ENCODE results near the gene NLN. TPM values are rescaled to one million over a fixed set of nuclear protein-coding genes. Genes with fewer than 3 reads are reported as not detected.
"Not testable (repeated sequence)": the region's sequence is repeated elsewhere in the genome, so short reads cannot be mapped to it uniquely, and the experiment has no call there.

The NLN gene
- total RNA-seq, 3 donors from 2014 or later: 12.8 to 15.7 (median 14.9) TPM

GRCh38 chr5:65835191-65835590 is 113.2 kb downstream of the NLN start:
- no peaks in the 10 kb centered on the region for H3K4me1 ChIP-seq
- intact Hi-C loops (cut with DNase I; ENCODE audit: low total_unique reads): no loop called here
- no peak for DNase-seq (ENCODE audit: low spot score in 2 of 2)
- no peak overlapping the region for H3K27ac ChIP-seq
- H3K4me3 ChIP-seq: no peak overlapping the region
- no peaks in the 10 kb centered on the region for H3K27me3 ChIP-seq
- H3K36me3 ChIP-seq: no peaks in the 10 kb centered on the region
- TF ChIP-seq POLR2AphosphoS5 (IDR thresholded peaks at IDR 0.05): no peak
- TF ChIP-seq POLR2A (IDR thresholded peaks at IDR 0.05): no peak
- TF ChIP-seq CTCF (IDR thresholded peaks at IDR 0.05): no peak
- no peaks in the 10 kb centered on the region for H3K9me3 ChIP-seq

- no peak overlapping the region for H3K4me3 ChIP-seq
- H3K36me3 ChIP-seq: no peaks in the 10 kb centered on the region
- intact Hi-C loops (cut with DNase I; ENCODE audit: low total_unique reads): no loop called here
- no peak overlapping the region for H3K27ac ChIP-seq
- TF ChIP-seq POLR2A (IDR thresholded peaks at IDR 0.05): no peak
- TF ChIP-seq CTCF (IDR thresholded peaks at IDR 0.05): no peak
- no peak for TF ChIP-seq POLR2AphosphoS5 (IDR thresholded peaks at IDR 0.05)
- H3K27me3 ChIP-seq: no peaks in the 10 kb centered on the region
- no peak for DNase-seq (ENCODE audit: low spot score in 2 of 2)
- no peaks in the 10 kb centered on the region for H3K9me3 ChIP-seq
- no peaks in the 10 kb centered on the region for H3K4me1 ChIP-seq
Measured at GRCh38 chr5:65837139-65837538, 115.1 kb downstream of the NLN start.

GRCh38 chr5:65839170-65839569 is 117.2 kb downstream of the NLN start:
- H3K27me3 ChIP-seq; H3K4me1 ChIP-seq; DNase-seq (ENCODE audit: low spot score in 2 of 2); intact Hi-C loops (cut with DNase I; ENCODE audit: low total_unique reads); H3K27ac ChIP-seq; H3K9me3 ChIP-seq; H3K36me3 ChIP-seq; H3K4me3 ChIP-seq: not testable (repeated sequence)

- H3K27ac ChIP-seq: no peak overlapping the region
- DNase-seq (ENCODE audit: low spot score in 2 of 2): no peak
- H3K36me3 ChIP-seq: no peaks in the 10 kb centered on the region
- no peak overlapping the region for H3K4me3 ChIP-seq
- intact Hi-C loops (cut with DNase I; ENCODE audit: low total_unique reads): no loop called here
- no peaks in the 10 kb centered on the region for H3K4me1 ChIP-seq
- H3K9me3 ChIP-seq: no peaks in the 10 kb centered on the region
- TF ChIP-seq CTCF (IDR thresholded peaks at IDR 0.05): no peak
- TF ChIP-seq POLR2AphosphoS5 (IDR thresholded peaks at IDR 0.05): no peak
- TF ChIP-seq POLR2A (IDR thresholded peaks at IDR 0.05): no peak
- H3K27me3 ChIP-seq: no peaks in the 10 kb centered on the region
Measured at GRCh38 chr5:65840071-65840470, 118.1 kb downstream of the NLN start.

- DNase-seq (ENCODE audit: low spot score in 2 of 2); H3K4me3 ChIP-seq; H3K27me3 ChIP-seq; H3K9me3 ChIP-seq; intact Hi-C loops (cut with DNase I; ENCODE audit: low total_unique reads); H3K4me1 ChIP-seq; H3K27ac ChIP-seq; H3K36me3 ChIP-seq: not testable (repeated sequence)
Measured at GRCh38 chr5:65844763-65845162, 122.8 kb downstream of the NLN start.

GRCh38 chr5:65846101-65846500 is 124.1 kb downstream of the NLN start:
- no peaks in the 10 kb centered on the region for H3K36me3 ChIP-seq
- intact Hi-C loops (cut with DNase I; ENCODE audit: low total_unique reads): no loop called here
- no peaks in the 10 kb centered on the region for H3K9me3 ChIP-seq
- TF ChIP-seq POLR2A (IDR thresholded peaks at IDR 0.05) (no peak), CTCF (IDR thresholded peaks at IDR 0.05) (no peak), POLR2AphosphoS5 (IDR thresholded peaks at IDR 0.05) (no peak)
- H3K27me3 ChIP-seq: no peaks in the 10 kb centered on the region
- no peaks in the 10 kb centered on the region for H3K4me1 ChIP-seq
- DNase-seq (ENCODE audit: low spot score in 2 of 2): no peak
- no peak overlapping the region for H3K4me3 ChIP-seq
- H3K27ac ChIP-seq: no peak overlapping the region

- H3K36me3 ChIP-seq; H3K4me3 ChIP-seq; H3K9me3 ChIP-seq; DNase-seq (ENCODE audit: low spot score in 2 of 2); H3K27ac ChIP-seq; intact Hi-C loops (cut with DNase I; ENCODE audit: low total_unique reads); H3K4me1 ChIP-seq; H3K27me3 ChIP-seq: not testable (repeated sequence)
Measured at GRCh38 chr5:65847019-65847418, 125.0 kb downstream of the NLN start.

- H3K9me3 ChIP-seq; H3K27ac ChIP-seq; H3K27me3 ChIP-seq; intact Hi-C loops (cut with DNase I; ENCODE audit: low total_unique reads); DNase-seq (ENCODE audit: low spot score in 2 of 2); H3K4me3 ChIP-seq; H3K4me1 ChIP-seq; H3K36me3 ChIP-seq: not testable (repeated sequence)
Measured at GRCh38 chr5:65849918-65850317, 127.9 kb downstream of the NLN start.

Measured in breast epithelium (tissue), 4 donors.